ENCODE data around the gene PALLD. TPM values are rescaled to one million over a fixed set of nuclear protein-coding genes. Genes with fewer than 3 reads are reported as not detected.

Gene PALLD
- total and polyA plus RNA-seq, 2 of the 8 experiments (the other 6 are each of a cell fraction or from before 2014, with no cell fraction given) = 10.5 to 25.0 TPM

DNA sequence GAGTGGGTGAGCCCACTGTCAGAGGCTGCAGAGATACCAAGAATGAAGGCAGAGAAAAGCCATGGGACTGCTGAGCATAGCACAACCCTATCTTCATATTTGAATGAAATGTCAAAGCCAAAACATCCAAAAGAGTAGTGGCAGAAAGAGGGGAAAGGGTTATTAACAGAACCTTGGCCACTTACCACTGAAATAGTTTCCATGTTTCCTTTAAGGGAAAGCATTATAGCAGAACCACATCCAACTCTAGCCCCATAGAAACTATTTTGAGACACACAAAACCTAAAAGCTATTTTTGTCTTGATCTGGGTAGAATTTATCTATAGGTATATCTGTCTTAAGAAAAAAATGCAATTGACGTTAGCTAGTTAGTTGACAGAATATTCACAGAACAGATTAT lies 373.2 kb downstream of the PALLD start:
- Histone ChIP-seq H2BK5ac (ENCODE audit: low read depth, low read length) (no peak overlapping the region), H2BK15ac (ENCODE audit: low read length) (no peak overlapping the region), H3K23me2 (ENCODE audit: low read depth, low read length) (no peaks in the 10 kb centered on the region), H3K4me1 (replicated peaks in 1 of 4; ENCODE audit: control insufficient read depth in 3 of 4, insufficient read depth in 4 of 4, low read length in 3 of 4) (peaks cover 0 to 4% (median 1%) of the 10 kb centered on the region in 4 experiments; a peak in 2 of 7 replicates), H2AFZ (ENCODE audit: low read length) (no peak overlapping the region), H3K27ac (ENCODE audit: low read depth, low read length) (no peak overlapping the region), H2AK5ac (ENCODE audit: low read depth, low read length) (no peak overlapping the region; the same call in 1 of the 2 replicates), H3K9ac (replicated peaks in 1 of 4; ENCODE audit: extremely low read depth in 1 of 4, low read depth in 3 of 4, low read length in 3 of 4) (no peak overlapping the region), H3K4me3 (ENCODE audit: extremely low read depth in 1 of 4, insufficient read depth in 2 of 4, low read depth in 3 of 4, low read length in 4 of 4) (no peak overlapping the region), H4K8ac (ENCODE audit: extremely low read depth, insufficient read depth, low read length) (no peak overlapping the region), H3K18ac (ENCODE audit: extremely low read depth, low read length) (no peak overlapping the region), H3K56ac (replicated peaks; ENCODE audit: insufficient read length, low read depth, low read length) (no peak overlapping the region), H4K91ac (replicated peaks; ENCODE audit: insufficient read length, low read length) (no peak overlapping the region), H3K36me3 (ENCODE audit: control insufficient read depth in 2 of 4, insufficient read depth in 4 of 4, low read length in 3 of 4) (no peaks in the 10 kb centered on the region), H3K79me1 (ENCODE audit: low read depth, low read length) (no peaks in the 10 kb centered on the region), H3K4me2 (ENCODE audit: insufficient read depth in 1 of 2, low read depth in 2 of 2, low read length in 2 of 2) (no peak overlapping the region), H2BK20ac (ENCODE audit: low read length) (no peak overlapping the region), H4K5ac (ENCODE audit: insufficient read length, low read depth, low read length) (no peak overlapping the region), H3K14ac (ENCODE audit: insufficient read length) (no peak overlapping the region), H2BK120ac (replicated peaks; ENCODE audit: low read depth, low read length) (no peak overlapping the region), H3K79me2 (ENCODE audit: control insufficient read depth in 1 of 2, insufficient read depth in 2 of 2, low read length in 2 of 2) (no peaks in the 10 kb centered on the region), H3K9me3 (ENCODE audit: insufficient read depth in 2 of 2, low read depth in 1 of 2, low read length in 1 of 2) (no peaks in the 10 kb centered on the region), H3K23ac (ENCODE audit: insufficient read length) (no peak overlapping the region), H3K4ac (replicated peaks; ENCODE audit: insufficient read length, low read depth, low read length) (no peak overlapping the region), H4K20me1 (replicated peaks in 1 of 2; ENCODE audit: control insufficient read depth in 1 of 2, insufficient read depth in 2 of 2, low read length in 2 of 2) (no peaks in the 10 kb centered on the region), H2BK12ac (ENCODE audit: low read depth, low read length) (no peak overlapping the region), H3K27me3 (replicated peaks in 1 of 4; ENCODE audit: control insufficient read depth in 3 of 4, extremely low read depth in 1 of 4, insufficient read depth in 3 of 4, low read length in 3 of 4) (no peaks in the 10 kb centered on the region)
- WGBS, 2 experiments (ENCODE audit: extremely low coverage in 1 of 2, insufficient coverage in 1 of 2, insufficient read length in 1 of 2, insufficient replicate concordance in 2 of 2, low coverage in 1 of 2, low lambda C conversion rate in 2 of 2, missing lambda C conversion rate in 1 of 2) = 93% methylated on average over 1 of the region's 1 CpG; no CpG with 5 or more reads in 1 of the 2 experiments
- DNase-seq (ENCODE audit: low read depth in 1 of 2, low spot score in 2 of 2) = no peak
- FAIRE-seq = no peak
- ChIA-PET POLR2A (ENCODE audit: partially characterized antibody) (interaction anchor here (1.2 kb wide), 1 partner anchor 32 kb away, joined by 5 read pairs; no protein-coding TSS in a partner anchor), CTCF (ENCODE audit: partially characterized antibody) (interaction anchor here (2.1 kb wide), 1 partner anchor 47 kb away, joined by 6 read pairs; no protein-coding TSS in a partner anchor)
- TF ChIP-seq TBP (IDR thresholded peaks at IDR 0.05; ENCODE audit: low read depth, low read length) (no peak), RXRA (IDR thresholded peaks at IDR 0.05; ENCODE audit: insufficient read depth, low read depth, low read length) (no peak), EP300 (IDR thresholded peaks at IDR 0.05; ENCODE audit: borderline replicate concordance in 1 of 2, low read depth in 2 of 2, low read length in 2 of 2) (no peak), BACH1 (IDR thresholded peaks at IDR 0.05; ENCODE audit: low read length) (no peak), ASH2L (IDR thresholded peaks at IDR 0.05; ENCODE audit: low read length) (no peak), KDM4A (IDR thresholded peaks at IDR 0.05; ENCODE audit: low read depth, low read length, severe bottlenecking) (no peak), HDAC6 (IDR thresholded peaks at IDR 0.05; ENCODE audit: low read depth, low read length) (no peak), CTBP2 (IDR thresholded peaks at IDR 0.05; ENCODE audit: borderline replicate concordance, insufficient read depth, insufficient read length, low read length) (no peak), NANOG (IDR thresholded peaks at IDR 0.05; ENCODE audit: insufficient read depth, low read depth, low read length, poor library complexity, severe bottlenecking) (no peak), TEAD4 (IDR thresholded peaks at IDR 0.05; ENCODE audit: low read depth, low read length) (no peak)
- TF ChIP-seq, protein P1, sequence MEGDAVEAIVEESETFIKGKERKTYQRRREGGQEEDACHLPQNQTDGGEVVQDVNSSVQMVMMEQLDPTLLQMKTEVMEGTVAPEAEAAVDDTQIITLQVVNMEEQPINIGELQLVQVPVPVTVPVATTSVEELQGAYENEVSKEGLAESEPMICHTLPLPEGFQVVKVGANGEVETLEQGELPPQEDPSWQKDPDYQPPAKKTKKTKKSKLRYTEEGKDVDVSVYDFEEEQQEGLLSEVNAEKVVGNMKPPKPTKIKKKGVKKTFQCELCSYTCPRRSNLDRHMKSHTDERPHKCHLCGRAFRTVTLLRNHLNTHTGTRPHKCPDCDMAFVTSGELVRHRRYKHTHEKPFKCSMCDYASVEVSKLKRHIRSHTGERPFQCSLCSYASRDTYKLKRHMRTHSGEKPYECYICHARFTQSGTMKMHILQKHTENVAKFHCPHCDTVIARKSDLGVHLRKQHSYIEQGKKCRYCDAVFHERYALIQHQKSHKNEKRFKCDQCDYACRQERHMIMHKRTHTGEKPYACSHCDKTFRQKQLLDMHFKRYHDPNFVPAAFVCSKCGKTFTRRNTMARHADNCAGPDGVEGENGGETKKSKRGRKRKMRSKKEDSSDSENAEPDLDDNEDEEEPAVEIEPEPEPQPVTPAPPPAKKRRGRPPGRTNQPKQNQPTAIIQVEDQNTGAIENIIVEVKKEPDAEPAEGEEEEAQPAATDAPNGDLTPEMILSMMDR (IDR thresholded peaks at IDR 0.05; ENCODE audit: control extremely low read depth in 1 of 3, insufficient read depth in 1 of 3, low read depth in 1 of 3, low read length in 3 of 3) = no peak

All from H1 (cell line).